Osteocyte (in vitro differentiated cells): Measurements from ENCODE around the gene DLG5. TPM values are rescaled to one million over a fixed set of nuclear protein-coding genes. Genes with fewer than 3 reads are reported as not detected.

Experiments
- DNase-seq: peaks from one replicate; pipeline ENCODE4 v3.0.0; 2021; ENCODE audit warnings: mixed read lengths; ENCODE audit not compliant: unreplicated experiment; ENCODE audit errors: extremely low spot score
- H3K27ac Mint-ChIP-seq: one replicate; pipeline ENCODE4 v1.8.0; 2021; ENCODE audit warnings: mild to moderate bottlenecking, mixed read lengths; ENCODE audit not compliant: unreplicated experiment
- H3K27me3 Mint-ChIP-seq: one replicate; pipeline ENCODE4 v1.8.0; 2021; ENCODE audit warnings: mixed read lengths; ENCODE audit not compliant: unreplicated experiment
- H3K36me3 Mint-ChIP-seq: one replicate; pipeline ENCODE4 v1.8.0; 2021; ENCODE audit warnings: mixed read lengths; ENCODE audit not compliant: unreplicated experiment
- H3K4me1 Mint-ChIP-seq: one replicate; pipeline ENCODE4 v1.8.0; 2021; ENCODE audit warnings: mixed read lengths; ENCODE audit not compliant: unreplicated experiment
- H3K4me3 Mint-ChIP-seq: one replicate; pipeline ENCODE4 v1.8.0; 2021; ENCODE audit warnings: mild to moderate bottlenecking, moderate library complexity, mixed read lengths; ENCODE audit not compliant: unreplicated experiment
- H3K9me3 Mint-ChIP-seq: one replicate; pipeline ENCODE4 v1.8.0; 2021; ENCODE audit warnings: mixed read lengths; ENCODE audit not compliant: unreplicated experiment
- total RNA-seq: library from RNA; stranded (reverse); gene quantifications from 2 replicates; pipeline ENCODE4 v1.2.1, GENCODE V29; 2021
- TF ChIP-seq, protein P1 (sequence below): fragments of 200-600 bp; sonication (generic); IDR thresholded peaks from 2 replicates; pipeline ENCODE4 v1.5.0; 2021; ENCODE audit warnings: antibody characterized with exemption, mild to moderate bottlenecking, moderate library complexity

Gene DLG5
- total RNA-seq, 1 donor from 2014 or later, result 69.8 TPM

DNA sequence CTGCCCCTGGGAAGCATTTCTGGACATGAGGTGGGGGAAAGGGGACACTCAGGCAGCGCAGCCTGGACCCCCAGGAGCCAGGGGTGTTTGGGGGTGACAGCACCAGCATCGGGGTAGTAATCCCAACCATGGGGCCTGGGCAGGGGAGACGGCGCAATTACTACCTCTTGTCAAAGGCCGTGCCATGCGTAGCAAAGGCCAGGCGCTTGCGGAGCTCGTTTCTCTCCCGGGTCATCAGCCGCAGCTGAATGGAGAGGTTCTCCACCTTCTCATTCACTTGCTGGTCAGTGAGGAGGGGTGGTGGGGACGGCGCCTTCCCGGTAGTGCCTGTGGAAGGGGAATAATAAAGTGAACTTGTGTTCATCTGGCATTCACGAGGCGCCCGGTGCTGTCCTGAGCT is 70.0 kb downstream of the DLG5 start:
- peaks cover 15% of the 10 kb centered on the region for H3K36me3 Mint-ChIP-seq
- no peak for DNase-seq
- no peaks in the 10 kb centered on the region for H3K27me3 Mint-ChIP-seq
- H3K4me3 Mint-ChIP-seq, result no peak overlapping the region
- TF ChIP-seq, protein P1, sequence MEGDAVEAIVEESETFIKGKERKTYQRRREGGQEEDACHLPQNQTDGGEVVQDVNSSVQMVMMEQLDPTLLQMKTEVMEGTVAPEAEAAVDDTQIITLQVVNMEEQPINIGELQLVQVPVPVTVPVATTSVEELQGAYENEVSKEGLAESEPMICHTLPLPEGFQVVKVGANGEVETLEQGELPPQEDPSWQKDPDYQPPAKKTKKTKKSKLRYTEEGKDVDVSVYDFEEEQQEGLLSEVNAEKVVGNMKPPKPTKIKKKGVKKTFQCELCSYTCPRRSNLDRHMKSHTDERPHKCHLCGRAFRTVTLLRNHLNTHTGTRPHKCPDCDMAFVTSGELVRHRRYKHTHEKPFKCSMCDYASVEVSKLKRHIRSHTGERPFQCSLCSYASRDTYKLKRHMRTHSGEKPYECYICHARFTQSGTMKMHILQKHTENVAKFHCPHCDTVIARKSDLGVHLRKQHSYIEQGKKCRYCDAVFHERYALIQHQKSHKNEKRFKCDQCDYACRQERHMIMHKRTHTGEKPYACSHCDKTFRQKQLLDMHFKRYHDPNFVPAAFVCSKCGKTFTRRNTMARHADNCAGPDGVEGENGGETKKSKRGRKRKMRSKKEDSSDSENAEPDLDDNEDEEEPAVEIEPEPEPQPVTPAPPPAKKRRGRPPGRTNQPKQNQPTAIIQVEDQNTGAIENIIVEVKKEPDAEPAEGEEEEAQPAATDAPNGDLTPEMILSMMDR, result no peak
- peaks cover 1% of the 10 kb centered on the region for H3K4me1 Mint-ChIP-seq
- H3K9me3 Mint-ChIP-seq, result no peaks in the 10 kb centered on the region
- no peak overlapping the region for H3K27ac Mint-ChIP-seq

DNA sequence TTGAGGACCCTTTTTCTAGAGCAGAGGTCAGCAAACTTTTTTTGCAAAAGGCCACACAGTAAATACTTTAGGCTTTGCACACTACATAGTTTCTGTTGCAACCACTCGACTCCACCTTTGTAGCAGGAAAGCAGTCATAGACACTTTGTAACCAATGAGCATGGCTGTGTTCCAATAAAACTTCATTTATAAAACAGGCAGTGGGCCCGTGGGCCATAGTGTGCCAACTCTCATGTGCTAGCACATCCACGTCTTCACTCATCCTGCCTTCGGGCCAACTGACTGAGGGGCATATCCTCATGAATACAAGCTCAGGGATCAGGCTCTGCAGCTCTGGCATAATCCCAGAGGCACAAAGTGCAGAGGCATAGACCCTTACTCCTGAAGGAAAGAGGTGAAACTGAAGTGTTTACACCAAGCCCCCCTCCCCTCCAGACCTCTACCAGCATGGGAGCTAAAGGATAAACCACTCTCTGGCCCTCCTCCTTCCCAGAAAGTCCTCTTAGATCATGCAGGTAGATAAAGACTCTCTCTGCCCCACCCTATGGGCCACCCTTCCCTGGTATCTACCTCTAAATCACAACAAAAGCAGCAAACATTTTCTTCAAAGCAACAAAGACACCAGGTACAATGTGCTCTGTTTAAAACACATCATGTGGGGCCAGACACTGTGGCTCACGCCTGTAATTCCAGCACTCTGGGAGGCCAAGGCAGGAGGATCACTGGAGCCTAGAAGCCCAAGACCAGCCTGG is 71.0 kb downstream of the DLG5 start:
- Mint-ChIP-seq H3K27me3 (no peaks in the 10 kb centered on the region), H3K27ac (no peak overlapping the region), H3K4me1 (peaks cover 1% of the 10 kb centered on the region), H3K36me3 (peaks cover 22% of the 10 kb centered on the region), H3K9me3 (no peaks in the 10 kb centered on the region), H3K4me3 (no peak overlapping the region)
- TF ChIP-seq, protein P1, result no peak
- no peak for DNase-seq

DNA sequence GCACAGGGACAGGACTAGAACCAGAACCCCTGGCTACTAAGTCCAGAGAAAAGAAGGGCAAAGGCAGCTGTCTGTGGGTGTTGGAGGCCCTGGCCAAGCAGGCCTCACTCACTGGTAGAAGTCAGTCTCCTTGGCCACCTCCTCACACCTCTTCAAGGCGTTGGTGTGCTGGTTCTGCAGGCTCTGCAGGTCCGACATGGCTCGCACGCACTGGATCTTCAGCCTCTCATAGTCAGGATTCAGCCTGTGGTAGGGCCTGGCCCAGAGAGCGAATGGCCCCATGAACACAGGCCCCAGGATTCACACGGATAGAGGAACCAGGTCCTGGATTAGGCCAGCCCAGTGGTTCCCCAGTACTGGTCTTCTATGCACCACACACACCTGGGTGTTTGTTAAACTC is 72.4 kb downstream of the DLG5 start:
- H3K4me1 Mint-ChIP-seq, result peaks cover 5% of the 10 kb centered on the region
- no peak overlapping the region for H3K27ac Mint-ChIP-seq
- peaks cover 24% of the 10 kb centered on the region for H3K36me3 Mint-ChIP-seq
- H3K4me3 Mint-ChIP-seq, result no peak overlapping the region
- TF ChIP-seq, protein P1, result no peak
- H3K27me3 Mint-ChIP-seq, result no peaks in the 10 kb centered on the region
- DNase-seq, result no peak
- no peaks in the 10 kb centered on the region for H3K9me3 Mint-ChIP-seq

DNA sequence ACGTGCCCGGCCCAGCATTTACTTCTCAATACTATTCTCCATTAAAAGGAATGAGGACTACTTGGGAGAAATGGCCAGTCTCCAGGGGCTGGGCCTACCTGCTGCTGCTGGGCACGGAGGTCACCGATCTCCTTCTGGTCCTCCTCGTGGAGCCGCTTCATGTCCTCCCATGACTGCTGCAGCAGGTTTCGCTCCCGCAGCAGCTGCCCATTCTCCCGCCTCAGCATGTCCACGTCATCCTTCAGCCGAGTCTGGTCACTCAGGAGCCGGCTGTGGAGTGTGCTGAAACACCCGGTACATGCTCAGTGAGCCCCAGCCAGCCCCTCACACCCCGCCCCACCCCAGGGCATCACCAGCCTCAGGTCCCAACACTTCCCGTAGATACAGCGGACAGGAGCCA is 73.3 kb downstream of the DLG5 start:
- H3K4me3 Mint-ChIP-seq, result no peak overlapping the region
- no peaks in the 10 kb centered on the region for H3K27me3 Mint-ChIP-seq
- DNase-seq, result no peak

DNA sequence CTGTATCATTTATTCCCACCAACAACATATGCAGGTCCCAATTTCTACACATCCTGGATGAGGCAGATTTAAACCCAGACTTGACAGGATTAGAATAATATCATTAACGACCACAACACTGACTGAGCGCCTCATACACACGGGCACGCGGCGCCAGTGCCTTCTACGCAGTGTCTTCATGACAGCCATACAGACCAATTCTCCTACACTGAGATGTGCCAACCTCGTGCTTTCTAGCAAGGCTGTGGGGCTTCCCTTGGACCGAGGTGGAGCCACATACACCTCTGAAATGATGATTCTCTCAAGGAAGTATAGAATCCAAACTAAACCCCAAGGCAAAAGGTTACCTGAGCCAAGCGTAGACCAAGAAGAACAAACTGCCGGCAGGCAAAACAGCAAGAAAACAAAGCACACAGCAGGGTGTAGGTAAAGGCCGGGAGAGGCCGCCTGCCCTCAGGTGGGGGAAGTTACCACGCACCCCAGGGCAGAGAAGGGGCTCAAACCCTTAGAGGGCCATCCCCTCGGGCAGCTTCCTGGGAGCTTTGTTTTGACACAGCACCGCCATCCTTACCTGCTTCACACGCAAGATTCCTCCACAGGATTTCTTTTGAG is 75.8 kb downstream of the DLG5 start:
- Mint-ChIP-seq H3K9me3 (no peaks in the 10 kb centered on the region), H3K36me3 (peaks cover 23% of the 10 kb centered on the region), H3K4me3 (no peak overlapping the region), H3K4me1 (peaks cover 18% of the 10 kb centered on the region), H3K27me3 (no peaks in the 10 kb centered on the region), H3K27ac (no peak overlapping the region)
- TF ChIP-seq, protein P1, result no peak
- no peak for DNase-seq

More for the DNA sequence above, 73.3 kb downstream of the DLG5 start:
- Mint-ChIP-seq H3K9me3 (no peaks in the 10 kb centered on the region), H3K36me3 (peaks cover 24% of the 10 kb centered on the region), H3K27ac (no peak overlapping the region), H3K4me1 (peaks cover 7% of the 10 kb centered on the region)
- TF ChIP-seq, protein P1, result no peak
